HG03139 (cell line): ENCODE measurements around the gene MMRN2.

ENCODE experiments used
- ATAC-seq: cut with Tn5 transposase; IDR thresholded peaks from one replicate; pipeline ENCODE4 v1.9.1; 2021; ENCODE audit not compliant: unreplicated experiment

Gene MMRN2

GRCh38 chr10:86888585-86889381 lies 68.6 kb downstream of the MMRN2 start:
- ATAC-seq, result peak; percentile 95
